CD1c-positive myeloid dendritic cell (primary cell): ENCODE measurements around the gene KRTAP6-1.

ENCODE experiments used
- DNase-seq: peaks from one replicate; pipeline ENCODE4 v3.0.0-alpha.2; 2016; ENCODE audit errors: extremely low spot score

KRTAP6-1 gene

GRCh38 chr21:30577766-30578165 lies 36.0 kb downstream of the KRTAP6-1 start:
- no peak for DNase-seq

GRCh38 chr21:30567617-30568016 lies 46.1 kb downstream of the KRTAP6-1 start:
- no peak for DNase-seq

GRCh38 chr21:30563630-30564029 lies 50.1 kb downstream of the KRTAP6-1 start:
- no peak for DNase-seq
